Liver (tissue), 9 donors: ENCODE measurements around the gene FGD4. TPM values are rescaled to one million over a fixed set of nuclear protein-coding genes. Genes with fewer than 3 reads are reported as not detected.

Experiments
- DNase-seq: peaks from one replicate; pipeline ENCODE4 v3.0.0-alpha.2; 2017; ENCODE audit warnings: low spot score
- H3K27ac ChIP-seq, 2 donors: one replicate each; pipeline ENCODE4 v1.7.0; 2013; ENCODE audit warnings: inconsistent platforms in 2 of 2, low read length in 2 of 2, control low read depth in 1 of 2, low read depth in 1 of 2, mild to moderate bottlenecking in 1 of 2
- H3K27me3 ChIP-seq, 4 donors: one replicate each; pipeline versions ENCODE4 v1.6.1 to v1.7.0; 2013; ENCODE audit warnings: low read length in 3 of 4, inconsistent platforms in 1 of 4, mild to moderate bottlenecking in 1 of 4, moderate library complexity in 1 of 4; ENCODE audit not compliant: control insufficient read depth in 4 of 4, insufficient read depth in 4 of 4
- H3K36me3 ChIP-seq, 4 donors: one replicate each; pipeline versions ENCODE4 v1.6.1 to v1.7.0; 2013; ENCODE audit warnings: low read length in 3 of 4, mild to moderate bottlenecking in 3 of 4, low read depth in 1 of 4, moderate library complexity in 1 of 4; ENCODE audit not compliant: control insufficient read depth in 4 of 4, insufficient read depth in 3 of 4
- H3K4me1 ChIP-seq, 4 donors: one replicate each; pipeline versions ENCODE4 v1.6.1 to v1.7.0; 2013; ENCODE audit warnings: low read length in 3 of 4, mild to moderate bottlenecking in 3 of 4, moderate library complexity in 1 of 4; ENCODE audit not compliant: control insufficient read depth in 4 of 4, insufficient read depth in 4 of 4
- H3K4me3 ChIP-seq, 3 donors: one replicate each; pipeline versions ENCODE4 v1.6.1 to v1.7.0; 2013; ENCODE audit warnings: low read length in 3 of 3, control low read depth in 1 of 3, low read depth in 1 of 3, mild to moderate bottlenecking in 1 of 3
- H3K9ac ChIP-seq, 2 donors: one replicate each; pipeline ENCODE4 v1.7.0; 2013; ENCODE audit warnings: low read length in 2 of 2, mild to moderate bottlenecking in 2 of 2, moderate library complexity in 2 of 2, control low read depth in 1 of 2, low read depth in 1 of 2
- H3K9me3 ChIP-seq, 4 donors: one replicate each; pipeline versions ENCODE4 v1.6.1 to v1.7.0; 2013; ENCODE audit warnings: low read length in 3 of 4; ENCODE audit not compliant: control insufficient read depth in 4 of 4
- ATF3 ChIP-seq: IDR thresholded peaks from 2 replicates; pipeline ENCODE4 v1.6.1; 2016; ENCODE audit warnings: antibody characterized with exemption
- CTCF ChIP-seq: fragments of 150-350 bp; IDR thresholded peaks from 2 replicates; pipeline ENCODE4 v1.5.1; 2017; ENCODE audit warnings: improper control_type of control experiment, low read depth, low read length; ENCODE audit not compliant: missing input control
- EGR1 ChIP-seq, 2 donors: IDR thresholded peaks; 2 replicates each; pipeline ENCODE4 v1.6.1; 2016 to 2018; ENCODE audit warnings: antibody characterized with exemption in 2 of 2, low read depth in 2 of 2
- FOXA1 ChIP-seq: IDR thresholded peaks from 2 replicates; pipeline ENCODE4 v1.6.1; 2016; ENCODE audit warnings: antibody characterized with exemption
- FOXA2 ChIP-seq: IDR thresholded peaks from 2 replicates; pipeline ENCODE4 v1.6.1; 2016; ENCODE audit warnings: antibody characterized with exemption
- GABPA ChIP-seq, 2 donors: IDR thresholded peaks in 1 of 2; conservative IDR thresholded peaks in 1 of 2; 2 replicates each; pipeline ENCODE4 v1.6.1; 2016; ENCODE audit warnings: antibody characterized with exemption in 2 of 2, mild to moderate bottlenecking in 1 of 2, moderate library complexity in 1 of 2
- HNF4A ChIP-seq, 2 donors: conservative IDR thresholded peaks; 2 replicates each; pipeline ENCODE4 v1.6.1; 2016; ENCODE audit warnings: antibody characterized with exemption in 2 of 2, mild to moderate bottlenecking in 2 of 2
- HNF4G ChIP-seq: IDR thresholded peaks from 2 replicates; pipeline ENCODE4 v1.6.1; 2016; ENCODE audit warnings: antibody characterized with exemption
- JUND ChIP-seq, 2 donors: IDR thresholded peaks; 2 replicates each; pipeline ENCODE4 v1.6.1; 2016; ENCODE audit warnings: antibody characterized with exemption in 2 of 2
- MAX ChIP-seq: IDR thresholded peaks from 2 replicates; pipeline ENCODE4 v1.6.1; 2016; ENCODE audit warnings: antibody characterized with exemption
- NR2F2 ChIP-seq: IDR thresholded peaks from 2 replicates; pipeline ENCODE4 v1.6.1; 2016; ENCODE audit warnings: antibody characterized with exemption
- RAD21 ChIP-seq, 2 donors: IDR thresholded peaks; 2 replicates each; pipeline ENCODE4 v1.6.1; 2016; ENCODE audit warnings: antibody characterized with exemption in 2 of 2, mild to moderate bottlenecking in 2 of 2
- REST ChIP-seq: IDR thresholded peaks from 2 replicates; pipeline ENCODE4 v1.6.1; 2016; ENCODE audit warnings: antibody characterized with exemption, mild to moderate bottlenecking
- RXRA ChIP-seq, 2 donors: IDR thresholded peaks; 2 replicates each; pipeline ENCODE4 v1.6.1; 2017 to 2018; ENCODE audit warnings: antibody characterized with exemption in 2 of 2, mild to moderate bottlenecking in 1 of 2
- SP1 ChIP-seq: IDR thresholded peaks from 2 replicates; pipeline ENCODE4 v1.6.1; 2018; ENCODE audit warnings: antibody characterized with exemption, mild to moderate bottlenecking
- TAF1 ChIP-seq: conservative IDR thresholded peaks from 2 replicates; pipeline ENCODE4 v1.6.1; 2016; ENCODE audit warnings: antibody characterized with exemption, mild to moderate bottlenecking
- YY1 ChIP-seq: IDR thresholded peaks from 2 replicates; pipeline ENCODE4 v1.6.1; 2016; ENCODE audit warnings: antibody characterized with exemption, mild to moderate bottlenecking
- ZBTB33 ChIP-seq: IDR thresholded peaks from 2 replicates; pipeline ENCODE4 v1.6.1; 2016; ENCODE audit warnings: antibody characterized with exemption
- WGBS: extraction: QIAGEN DNeasy Blood & Tissue Kit; methylation state at CpG from one replicate; pipeline ENCODE4 v1.1.7; 2013; 5-methylcytosine and 5-hydroxymethylcytosine counted together
- polyA plus RNA-seq, 2 donors: library from polyadenylated mRNA; stranded (reverse) in 1 of 2; unstranded in 1 of 2; fragments of 200-250 nt in 1 of 2; fragments of >200 nt in 1 of 2; fragmentation: Nextera tagmentation in 1 of 2; extraction: Ambion mirVana in 1 of 2; gene quantifications; one replicate each; pipeline versions ENCODE4 v1.2.1 to v1.2.3, GENCODE V29; 2013 to 2015
- total RNA-seq, 2 donors: library from RNA; depleted of rRNA; stranded (reverse); fragments of >200 nt; gene quantifications; one replicate each; pipeline ENCODE4 v1.2.3, GENCODE V29; 2014
- donor health status: healthy.
- donor health status: healthy.
- donor health status: healthy.
- donor health status: healthy.
- donor health status: healthy.

FGD4 gene
- total and polyA plus RNA-seq, 4 donors: 3.8 to 26.4 (median 9.0) TPM

- H3K27ac ChIP-seq: no peak overlapping the region
- H3K27me3 ChIP-seq: no peaks in the 10 kb centered on the region
- no peak for DNase-seq
- H3K4me1 ChIP-seq: no peaks in the 10 kb centered on the region
- no peaks in the 10 kb centered on the region for H3K36me3 ChIP-seq
- WGBS: 82% methylated on average over 1 of the region's 1 CpG
- H3K4me3 ChIP-seq: no peak overlapping the region
- no peak overlapping the region for H3K9ac ChIP-seq
- TF ChIP-seq YY1 (no peak), TAF1 (no peak), SP1 (no peak), ZBTB33 (no peak), ATF3 (no peak), RXRA (IDR thresholded peaks at IDR 0.05) (no peak), JUND (IDR thresholded peaks at IDR 0.05) (no peak), MAX (no peak), HNF4G (no peak), HNF4A (conservative IDR thresholded peaks at IDR 0.05) (no peak), RAD21 (IDR thresholded peaks at IDR 0.05) (no peak), GABPA (IDR thresholded peaks at IDR 0.05 in 1 of 2, conservative IDR thresholded peaks at IDR 0.05 in 1 of 2) (no peak)
- H3K9me3 ChIP-seq: no peaks in the 10 kb centered on the region
Measured at GRCh38 chr12:32353540-32353939, 45.8 kb upstream of the FGD4 start.

- Histone ChIP-seq H3K4me3 (no peak overlapping the region), H3K27ac (no peak overlapping the region), H3K9me3 (no peaks in the 10 kb centered on the region), H3K27me3 (no peaks in the 10 kb centered on the region), H3K36me3 (no peaks in the 10 kb centered on the region), H3K9ac (no peak overlapping the region), H3K4me1 (no peaks in the 10 kb centered on the region)
- TF ChIP-seq GABPA (IDR thresholded peaks at IDR 0.05 in 1 of 2, conservative IDR thresholded peaks at IDR 0.05 in 1 of 2): no peak
- no peak for TF ChIP-seq RXRA (IDR thresholded peaks at IDR 0.05)
- TF ChIP-seq JUND (IDR thresholded peaks at IDR 0.05): no peak
- TF ChIP-seq FOXA2: no peak
- TF ChIP-seq TAF1: no peak
- TF ChIP-seq REST: no peak
- TF ChIP-seq SP1: no peak
- no peak for TF ChIP-seq ATF3
- TF ChIP-seq FOXA1: no peak
- no peak for TF ChIP-seq EGR1 (IDR thresholded peaks at IDR 0.05; ENCODE audit: low read depth in 2 of 2)
- no peak for TF ChIP-seq HNF4G
- no peak for TF ChIP-seq MAX
- no peak for TF ChIP-seq RAD21 (IDR thresholded peaks at IDR 0.05)
- TF ChIP-seq NR2F2: no peak
- no peak for TF ChIP-seq ZBTB33
- TF ChIP-seq CTCF: no peak
- no peak for TF ChIP-seq YY1
- DNase-seq: no peak
- WGBS: 94% methylated on average over 8 of the region's 8 CpGs
Measured at GRCh38 chr12:32357601-32358249, 41.6 kb upstream of the FGD4 start.
